HepG2 (cell line): Measurements from ENCODE around the gene LRRC27. TPM values are rescaled to one million over a fixed set of nuclear protein-coding genes. Genes with fewer than 3 reads are reported as not detected.
A peak's percentile ranks its signal among the peaks of the same experiment; 100 is the strongest.

Experiments
- CCDC6 ChIP-seq: sonication (generic); formaldehyde crosslinking; IDR thresholded peaks from 2 replicates; pipeline ENCODE4 v1.8.1; 2022; ENCODE audit warnings: mild to moderate bottlenecking, missing genetic modification reagents, moderate library complexity
- DNMT1 ChIP-seq: sonication (generic); formaldehyde crosslinking; IDR thresholded peaks from 2 replicates; pipeline ENCODE4 v1.5.1; 2020; ENCODE audit warnings: mild to moderate bottlenecking, missing genetic modification reagents
- ELF4 ChIP-seq: sonication (generic); formaldehyde crosslinking; IDR thresholded peaks from 2 replicates; pipeline ENCODE4 v1.5.0; 2020; ENCODE audit warnings: missing genetic modification reagents, mild to moderate bottlenecking, moderate library complexity, borderline replicate concordance
- GATAD2A ChIP-seq: IDR thresholded peaks from 2 replicates; pipeline ENCODE4 v1.6.1; 2016
- HNRNPL ChIP-seq: fragments of 200-400 bp; formaldehyde crosslinking; IDR thresholded peaks from 2 replicates; pipeline ENCODE4 v1.6.1; 2017; ENCODE audit warnings: mild to moderate bottlenecking, low read depth, low read length
- MTF2 ChIP-seq: sonication (generic); formaldehyde crosslinking; IDR thresholded peaks from 2 replicates; pipeline ENCODE4 v1.5.0; 2020; ENCODE audit warnings: missing genetic modification reagents, borderline replicate concordance
- NFE2L2 ChIP-seq: fragments of 150-350 bp; IDR thresholded peaks from 2 replicates; pipeline ENCODE4 v1.6.1; 2014; ENCODE audit warnings: low read length
- PHB2 ChIP-seq: fragments of 450-650 bp; IDR thresholded peaks from 2 replicates; pipeline ENCODE4 v1.6.1; 2018; ENCODE audit not compliant: partially characterized antibody
- RARA ChIP-seq: IDR thresholded peaks from 2 replicates; pipeline ENCODE4 v1.6.1; 2016; ENCODE audit warnings: missing genetic modification reagents, missing compliant biosample characterization
- SNRNP70 ChIP-seq: fragments of 200-400 bp; formaldehyde crosslinking; IDR thresholded peaks from 2 replicates; pipeline ENCODE4 v1.6.1; 2017; ENCODE audit warnings: mild to moderate bottlenecking, low read depth, low read length, moderate library complexity
- XRCC5 ChIP-seq: fragments of 200-400 bp; formaldehyde crosslinking; optimal IDR thresholded peaks from 2 replicates; pipeline ENCODE3; 2017; ENCODE audit warnings: mild to moderate bottlenecking, low read length
- YEATS2 ChIP-seq: sonication (generic); formaldehyde crosslinking; IDR thresholded peaks from 2 replicates; pipeline ENCODE4 v1.4.0; 2020; ENCODE audit warnings: missing genetic modification reagents, borderline replicate concordance
- ZNF326 ChIP-seq: sonication (generic); formaldehyde crosslinking; IDR thresholded peaks from 2 replicates; pipeline ENCODE4 v1.4.0; 2020; ENCODE audit warnings: missing genetic modification reagents, borderline replicate concordance
- ZNF557 ChIP-seq: sonication (generic); formaldehyde crosslinking; IDR thresholded peaks from 2 replicates; pipeline ENCODE4 v1.4.0; 2020; ENCODE audit warnings: missing genetic modification reagents
- ZNF572 ChIP-seq: sonication (generic); formaldehyde crosslinking; IDR thresholded peaks from 2 replicates; pipeline ENCODE4 v1.5.1; 2020; ENCODE audit warnings: mild to moderate bottlenecking, missing genetic modification reagents
- polyA plus RNA-seq, 8 experiments: library from polyadenylated mRNA; depleted of rRNA in 3 of 8; stranded (reverse) in 7 of 8; unstranded in 1 of 8; fragments of >200 nt; fragmentation: Illumina TruSeq in 4 of 8; extraction: Trizol in 4 of 8; gene quantifications; 2 replicates each; pipeline versions ENCODE4 v1.2.1 to v1.2.3, GENCODE V29; 2011 to 2016; ENCODE audit warnings: low read depth in 4 of 8, missing spikeins in 1 of 8, mixed read lengths in 1 of 8; ENCODE audit not compliant: insufficient read depth in 1 of 8
- total RNA-seq, 5 experiments: library from RNA; depleted of rRNA; stranded (reverse); fragments of >200 nt; fragmentation: Illumina TruSeq; extraction: Trizol; gene quantifications; 2 replicates each; pipeline ENCODE4 v1.2.3, GENCODE V29; 2016; ENCODE audit warnings: low read depth in 1 of 5
- TF ChIP-seq, protein P1 (sequence below): IDR thresholded peaks from 2 replicates; pipeline ENCODE4 v1.6.1; 2012; ENCODE audit warnings: low read depth, low read length, improper control_type of control experiment
- TF ChIP-seq, protein P2 (sequence below): sonication (generic); IDR thresholded peaks from 2 replicates; pipeline ENCODE4 v1.6.1; 2016; ENCODE audit warnings: low read depth, borderline replicate concordance
- TF ChIP-seq, protein P3 (sequence below): sonication (generic); formaldehyde crosslinking; IDR thresholded peaks from 2 replicates; pipeline ENCODE4 v1.8.0; 2022; ENCODE audit warnings: mild to moderate bottlenecking, missing genetic modification reagents
- TF ChIP-seq, protein P4 (sequence below): sonication (generic); formaldehyde crosslinking; IDR thresholded peaks from 2 replicates; pipeline ENCODE4 v1.9.0; 2022; ENCODE audit warnings: low read depth, missing genetic modification reagents
- TF ChIP-seq, protein P5 (sequence below): sonication (generic); formaldehyde crosslinking; IDR thresholded peaks from 2 replicates; pipeline ENCODE4 v1.5.1; 2020; ENCODE audit warnings: mild to moderate bottlenecking, missing genetic modification reagents, moderate library complexity

LRRC27 gene
- total and polyA plus RNA-seq, 2 of the 13 experiments (the other 11 are each of a cell fraction or from before 2014, with no cell fraction given) = 4.2 to 4.6 TPM

DNA sequence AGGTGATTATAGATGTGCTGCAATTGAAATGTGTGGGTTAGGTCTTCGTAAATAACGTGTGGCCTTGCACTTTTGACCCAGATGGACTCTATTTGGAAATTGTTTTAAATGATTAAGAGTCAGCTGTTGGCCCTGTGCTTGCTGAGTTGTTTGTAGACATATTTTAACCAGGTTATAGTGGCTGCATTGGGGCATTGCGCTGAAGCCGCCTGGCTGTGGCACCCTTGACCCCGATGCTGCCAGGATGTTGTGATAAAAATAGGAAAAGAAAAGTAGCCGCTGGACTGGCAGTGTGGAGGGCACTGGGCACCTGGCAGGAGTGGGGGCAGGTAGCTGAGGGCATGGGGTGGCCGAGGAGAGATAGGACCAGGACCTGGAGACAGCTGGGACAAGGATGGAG lies 13.4 kb downstream of the LRRC27 start (continued):
- TF ChIP-seq, protein P1, sequence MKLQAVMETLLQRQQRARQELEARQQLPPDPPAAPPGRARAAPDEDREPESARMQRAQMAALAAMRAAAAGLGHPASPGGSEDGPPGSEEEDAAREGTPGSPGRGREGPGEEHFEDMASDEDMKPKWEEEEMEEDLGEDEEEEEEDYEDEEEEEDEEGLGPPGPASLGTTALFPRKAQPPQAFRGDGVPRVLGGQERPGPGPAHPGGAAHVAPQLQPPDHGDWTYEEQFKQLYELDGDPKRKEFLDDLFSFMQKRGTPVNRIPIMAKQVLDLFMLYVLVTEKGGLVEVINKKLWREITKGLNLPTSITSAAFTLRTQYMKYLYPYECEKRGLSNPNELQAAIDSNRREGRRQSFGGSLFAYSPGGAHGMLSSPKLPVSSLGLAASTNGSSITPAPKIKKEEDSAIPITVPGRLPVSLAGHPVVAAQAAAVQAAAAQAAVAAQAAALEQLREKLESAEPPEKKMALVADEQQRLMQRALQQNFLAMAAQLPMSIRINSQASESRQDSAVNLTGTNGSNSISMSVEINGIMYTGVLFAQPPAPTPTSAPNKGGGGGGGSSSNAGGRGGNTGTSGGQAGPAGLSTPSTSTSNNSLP = peak; percentile 21; the same call in 1 of the 2 replicates
- TF ChIP-seq CCDC6 (CRISPR knock-in tag) (no peak), SNRNP70 (no peak), XRCC5 (no peak), PHB2 (no peak), ELF4 (CRISPR knock-in tag) (no peak), HNRNPL (0 out of 2 replicates have a peak, but pooled peaks have one; percentile 49), YEATS2 (CRISPR knock-in tag) (no peak), ZNF557 (CRISPR knock-in tag) (no peak), RARA (CRISPR knock-in tag) (peak; percentile 94), ZNF326 (CRISPR knock-in tag) (no peak), MTF2 (CRISPR knock-in tag) (no peak), NFE2L2 (no peak), DNMT1 (no peak), GATAD2A (CRISPR knock-in tag) (peak; percentile 44; the same call in 1 of the 2 replicates), ZNF572 (no peak)
- TF ChIP-seq, protein P2, sequence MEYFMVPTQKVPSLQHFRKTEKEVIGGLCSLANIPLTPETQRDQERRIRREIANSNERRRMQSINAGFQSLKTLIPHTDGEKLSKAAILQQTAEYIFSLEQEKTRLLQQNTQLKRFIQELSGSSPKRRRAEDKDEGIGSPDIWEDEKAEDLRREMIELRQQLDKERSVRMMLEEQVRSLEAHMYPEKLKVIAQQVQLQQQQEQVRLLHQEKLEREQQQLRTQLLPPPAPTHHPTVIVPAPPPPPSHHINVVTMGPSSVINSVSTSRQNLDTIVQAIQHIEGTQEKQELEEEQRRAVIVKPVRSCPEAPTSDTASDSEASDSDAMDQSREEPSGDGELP = peak; percentile 89
- TF ChIP-seq, protein P3, sequence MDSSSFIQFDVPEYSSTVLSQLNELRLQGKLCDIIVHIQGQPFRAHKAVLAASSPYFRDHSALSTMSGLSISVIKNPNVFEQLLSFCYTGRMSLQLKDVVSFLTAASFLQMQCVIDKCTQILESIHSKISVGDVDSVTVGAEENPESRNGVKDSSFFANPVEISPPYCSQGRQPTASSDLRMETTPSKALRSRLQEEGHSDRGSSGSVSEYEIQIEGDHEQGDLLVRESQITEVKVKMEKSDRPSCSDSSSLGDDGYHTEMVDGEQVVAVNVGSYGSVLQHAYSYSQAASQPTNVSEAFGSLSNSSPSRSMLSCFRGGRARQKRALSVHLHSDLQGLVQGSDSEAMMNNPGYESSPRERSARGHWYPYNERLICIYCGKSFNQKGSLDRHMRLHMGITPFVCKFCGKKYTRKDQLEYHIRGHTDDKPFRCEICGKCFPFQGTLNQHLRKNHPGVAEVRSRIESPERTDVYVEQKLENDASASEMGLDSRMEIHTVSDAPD (CRISPR knock-in tag) = no peak
- TF ChIP-seq, protein P4, sequence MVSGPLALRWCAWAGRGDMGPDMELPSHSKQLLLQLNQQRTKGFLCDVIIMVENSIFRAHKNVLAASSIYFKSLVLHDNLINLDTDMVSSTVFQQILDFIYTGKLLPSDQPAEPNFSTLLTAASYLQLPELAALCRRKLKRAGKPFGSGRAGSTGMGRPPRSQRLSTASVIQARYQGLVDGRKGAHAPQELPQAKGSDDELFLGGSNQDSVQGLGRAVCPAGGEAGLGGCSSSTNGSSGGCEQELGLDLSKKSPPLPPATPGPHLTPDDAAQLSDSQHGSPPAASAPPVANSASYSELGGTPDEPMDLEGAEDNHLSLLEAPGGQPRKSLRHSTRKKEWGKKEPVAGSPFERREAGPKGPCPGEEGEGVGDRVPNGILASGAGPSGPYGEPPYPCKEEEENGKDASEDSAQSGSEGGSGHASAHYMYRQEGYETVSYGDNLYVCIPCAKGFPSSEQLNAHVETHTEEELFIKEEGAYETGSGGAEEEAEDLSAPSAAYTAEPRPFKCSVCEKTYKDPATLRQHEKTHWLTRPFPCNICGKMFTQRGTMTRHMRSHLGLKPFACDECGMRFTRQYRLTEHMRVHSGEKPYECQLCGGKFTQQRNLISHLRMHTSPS (CRISPR knock-in tag) = peak; percentile 93; the same call in 1 of the 2 replicates
- TF ChIP-seq, protein P5, sequence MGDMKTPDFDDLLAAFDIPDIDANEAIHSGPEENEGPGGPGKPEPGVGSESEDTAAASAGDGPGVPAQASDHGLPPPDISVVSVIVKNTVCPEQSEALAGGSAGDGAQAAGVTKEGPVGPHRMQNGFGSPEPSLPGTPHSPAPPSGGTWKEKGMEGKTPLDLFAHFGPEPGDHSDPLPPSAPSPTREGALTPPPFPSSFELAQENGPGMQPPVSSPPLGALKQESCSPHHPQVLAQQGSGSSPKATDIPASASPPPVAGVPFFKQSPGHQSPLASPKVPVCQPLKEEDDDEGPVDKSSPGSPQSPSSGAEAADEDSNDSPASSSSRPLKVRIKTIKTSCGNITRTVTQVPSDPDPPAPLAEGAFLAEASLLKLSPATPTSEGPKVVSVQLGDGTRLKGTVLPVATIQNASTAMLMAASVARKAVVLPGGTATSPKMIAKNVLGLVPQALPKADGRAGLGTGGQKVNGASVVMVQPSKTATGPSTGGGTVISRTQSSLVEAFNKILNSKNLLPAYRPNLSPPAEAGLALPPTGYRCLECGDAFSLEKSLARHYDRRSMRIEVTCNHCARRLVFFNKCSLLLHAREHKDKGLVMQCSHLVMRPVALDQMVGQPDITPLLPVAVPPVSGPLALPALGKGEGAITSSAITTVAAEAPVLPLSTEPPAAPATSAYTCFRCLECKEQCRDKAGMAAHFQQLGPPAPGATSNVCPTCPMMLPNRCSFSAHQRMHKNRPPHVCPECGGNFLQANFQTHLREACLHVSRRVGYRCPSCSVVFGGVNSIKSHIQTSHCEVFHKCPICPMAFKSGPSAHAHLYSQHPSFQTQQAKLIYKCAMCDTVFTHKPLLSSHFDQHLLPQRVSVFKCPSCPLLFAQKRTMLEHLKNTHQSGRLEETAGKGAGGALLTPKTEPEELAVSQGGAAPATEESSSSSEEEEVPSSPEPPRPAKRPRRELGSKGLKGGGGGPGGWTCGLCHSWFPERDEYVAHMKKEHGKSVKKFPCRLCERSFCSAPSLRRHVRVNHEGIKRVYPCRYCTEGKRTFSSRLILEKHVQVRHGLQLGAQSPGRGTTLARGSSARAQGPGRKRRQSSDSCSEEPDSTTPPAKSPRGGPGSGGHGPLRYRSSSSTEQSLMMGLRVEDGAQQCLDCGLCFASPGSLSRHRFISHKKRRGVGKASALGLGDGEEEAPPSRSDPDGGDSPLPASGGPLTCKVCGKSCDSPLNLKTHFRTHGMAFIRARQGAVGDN (CRISPR knock-in tag) = peak; percentile 43; the same call in 1 of the 2 replicates
- TF ChIP-seq, all 625 proteins: peak for 33
